Measurements from ENCODE around the gene PRKAG2. TPM values are rescaled to one million over a fixed set of nuclear protein-coding genes. Genes with fewer than 3 reads are reported as not detected.

The PRKAG2 gene
- total RNA-seq, 2 experiments from 2014 or later = 39.3 to 42.3 TPM

DNA sequence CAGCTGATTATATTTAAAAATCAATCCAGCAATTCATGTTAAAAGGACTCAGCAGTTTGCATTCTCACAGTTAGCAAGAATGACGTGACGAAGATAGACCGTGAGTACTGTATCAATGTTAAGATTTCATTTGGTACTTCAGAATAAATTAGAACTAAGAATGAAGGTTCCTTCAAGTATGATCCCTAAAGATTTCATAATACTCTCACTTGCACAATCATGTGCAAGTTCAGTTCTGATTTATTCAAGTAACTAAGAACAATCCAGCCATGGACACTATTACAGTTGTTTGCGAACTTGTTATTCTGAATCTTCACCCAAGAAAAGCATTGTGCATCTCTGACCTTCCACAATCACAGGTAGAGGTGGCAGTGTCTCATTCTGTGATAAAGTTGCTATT is 365.0 kb downstream of the PRKAG2 start:
- ATAC-seq (ENCODE audit: poor library complexity) (no peak), DNase-seq (no peak)
- Histone ChIP-seq H3K27me3 (ENCODE audit: control insufficient read depth in 1 of 2, insufficient read depth in 2 of 2, low read length in 2 of 2) (no peaks in the 10 kb centered on the region), H3K4me3 (ENCODE audit: low read length) (no peak overlapping the region), H3K4me1 (ENCODE audit: insufficient read depth, low read length) (peaks cover 38% of the 10 kb centered on the region), H3K9me3 (ENCODE audit: control insufficient read depth in 1 of 2, insufficient read depth in 1 of 2, low read length in 2 of 2) (no peaks in the 10 kb centered on the region), H3K27ac (ENCODE audit: low read depth in 1 of 2, low read length in 2 of 2) (no peak overlapping the region), H3K36me3 (ENCODE audit: insufficient read depth, low read length) (no peaks in the 10 kb centered on the region)
- Mint-ChIP-seq H3K36me3 (ENCODE audit: low read depth) (peaks cover 4% of the 10 kb centered on the region), H3K27me3 (no peaks in the 10 kb centered on the region), H3K27ac (no peak overlapping the region), H3K4me3 (peak overlapping the region; percentile 17), H3K4me1 (ENCODE audit: low read depth) (peaks cover 85% of the 10 kb centered on the region), H3K9me3 (no peaks in the 10 kb centered on the region)
- intact Hi-C loops (cut with DNase I, micrococcal nuclease) = loop anchor here (10.0 kb wide), 3 partner anchors 123 to 1243 kb away; partner anchors contain the start of gene ACTR3B (in 1 of the 2)
- TF ChIP-seq, protein P1, sequence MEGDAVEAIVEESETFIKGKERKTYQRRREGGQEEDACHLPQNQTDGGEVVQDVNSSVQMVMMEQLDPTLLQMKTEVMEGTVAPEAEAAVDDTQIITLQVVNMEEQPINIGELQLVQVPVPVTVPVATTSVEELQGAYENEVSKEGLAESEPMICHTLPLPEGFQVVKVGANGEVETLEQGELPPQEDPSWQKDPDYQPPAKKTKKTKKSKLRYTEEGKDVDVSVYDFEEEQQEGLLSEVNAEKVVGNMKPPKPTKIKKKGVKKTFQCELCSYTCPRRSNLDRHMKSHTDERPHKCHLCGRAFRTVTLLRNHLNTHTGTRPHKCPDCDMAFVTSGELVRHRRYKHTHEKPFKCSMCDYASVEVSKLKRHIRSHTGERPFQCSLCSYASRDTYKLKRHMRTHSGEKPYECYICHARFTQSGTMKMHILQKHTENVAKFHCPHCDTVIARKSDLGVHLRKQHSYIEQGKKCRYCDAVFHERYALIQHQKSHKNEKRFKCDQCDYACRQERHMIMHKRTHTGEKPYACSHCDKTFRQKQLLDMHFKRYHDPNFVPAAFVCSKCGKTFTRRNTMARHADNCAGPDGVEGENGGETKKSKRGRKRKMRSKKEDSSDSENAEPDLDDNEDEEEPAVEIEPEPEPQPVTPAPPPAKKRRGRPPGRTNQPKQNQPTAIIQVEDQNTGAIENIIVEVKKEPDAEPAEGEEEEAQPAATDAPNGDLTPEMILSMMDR (IDR thresholded peaks at IDR 0.05) = no peak
- CTCF ChIA-PET = no interaction called here
- POLR2A ChIA-PET = no interaction called here

DNA sequence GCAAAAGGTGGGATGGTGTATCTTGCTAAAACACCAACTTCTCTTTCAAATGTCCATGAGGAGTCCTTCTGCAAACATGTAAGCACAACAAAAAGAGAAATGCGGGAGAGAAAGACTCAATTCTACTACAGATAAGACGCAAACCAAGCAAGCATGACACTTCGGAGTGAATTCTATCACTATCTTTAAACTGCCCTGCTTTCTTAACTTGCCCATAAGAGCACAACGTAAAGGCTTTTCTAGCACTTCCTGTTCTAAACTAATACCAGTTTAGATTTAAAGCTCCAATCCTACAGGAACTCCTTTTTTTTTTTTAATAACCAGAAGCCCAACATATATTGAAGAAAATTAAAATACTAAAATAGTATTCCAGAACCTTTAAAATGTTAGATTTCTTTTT is 365.6 kb downstream of the PRKAG2 start:
- intact Hi-C loops (cut with DNase I, micrococcal nuclease) = loop anchor here (10.0 kb wide), 3 partner anchors 124 to 1244 kb away; partner anchors contain the start of gene ACTR3B (in 1 of the 2)
- H3K9me3 Mint-ChIP-seq = no peaks in the 10 kb centered on the region
- Histone ChIP-seq H3K4me1 (ENCODE audit: insufficient read depth, low read length) (peaks cover 38% of the 10 kb centered on the region), H3K4me3 (ENCODE audit: low read length) (no peak overlapping the region), H3K36me3 (ENCODE audit: insufficient read depth, low read length) (no peaks in the 10 kb centered on the region), H3K9me3 (ENCODE audit: control insufficient read depth in 1 of 2, insufficient read depth in 1 of 2, low read length in 2 of 2) (no peaks in the 10 kb centered on the region), H3K27ac (ENCODE audit: low read depth in 1 of 2, low read length in 2 of 2) (no peak overlapping the region), H3K27me3 (ENCODE audit: control insufficient read depth in 1 of 2, insufficient read depth in 2 of 2, low read length in 2 of 2) (no peaks in the 10 kb centered on the region)
- ATAC-seq (ENCODE audit: poor library complexity) (no peak), DNase-seq (no peak)
- ChIA-PET CTCF (no interaction called here), POLR2A (interaction anchor here (0.7 kb wide), 1 partner anchor 8 kb away, joined by 3 read pairs; the partner anchor contains the start of gene RHEB)
- H3K4me3 Mint-ChIP-seq = peak overlapping the region; percentile 16
- H3K4me1 Mint-ChIP-seq (ENCODE audit: low read depth) = peaks cover 86% of the 10 kb centered on the region
- no peaks in the 10 kb centered on the region for H3K27me3 Mint-ChIP-seq
- TF ChIP-seq, protein P1 (IDR thresholded peaks at IDR 0.05) = no peak
- peaks cover 4% of the 10 kb centered on the region for H3K36me3 Mint-ChIP-seq (ENCODE audit: low read depth)
- H3K27ac Mint-ChIP-seq = no peak overlapping the region

DNA sequence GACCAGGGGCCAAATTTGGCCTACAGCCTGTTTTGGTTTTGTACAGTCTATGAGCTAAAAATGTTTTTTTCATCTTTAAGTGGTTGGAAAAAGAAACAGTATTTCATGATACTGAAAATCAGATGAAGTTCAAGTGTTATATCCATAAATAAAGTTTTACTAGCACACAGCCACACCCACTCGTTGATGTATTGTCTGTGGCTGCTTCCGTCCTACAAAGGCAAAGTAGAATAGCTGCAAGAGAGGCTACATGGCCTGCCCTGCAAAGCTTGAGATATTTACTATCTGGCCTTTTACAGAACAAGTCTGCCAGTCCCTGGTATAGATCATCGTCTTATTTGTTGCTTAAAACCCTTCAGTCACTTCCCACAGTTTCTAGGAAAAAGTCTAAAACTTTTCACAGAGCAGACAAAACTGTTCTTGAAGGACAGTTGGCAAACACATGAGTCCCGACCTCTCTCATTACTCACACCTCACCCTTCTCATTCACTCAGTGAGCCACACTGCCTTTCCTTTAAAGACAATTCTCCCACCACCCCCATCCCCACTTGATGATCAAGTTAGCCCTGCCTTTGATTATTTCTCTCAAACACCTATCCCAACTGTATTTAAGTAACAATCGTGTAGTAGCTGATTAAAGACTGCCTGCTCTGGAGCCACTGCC is 367.1 kb downstream of the PRKAG2 start:
- H3K4me3 ChIP-seq (ENCODE audit: low read length) = no peak overlapping the region
- H3K9me3 Mint-ChIP-seq = no peaks in the 10 kb centered on the region
- no peak overlapping the region for H3K27ac ChIP-seq (ENCODE audit: low read depth in 1 of 2, low read length in 2 of 2)
- no peaks in the 10 kb centered on the region for H3K9me3 ChIP-seq (ENCODE audit: control insufficient read depth in 1 of 2, insufficient read depth in 1 of 2, low read length in 2 of 2)
- H3K4me3 Mint-ChIP-seq = no peak overlapping the region
- ATAC-seq (ENCODE audit: poor library complexity) (no peak), DNase-seq (no peak)
- intact Hi-C loops (cut with DNase I, micrococcal nuclease) = loop anchor here (10.0 kb wide), 3 partner anchors 125 to 1245 kb away; partner anchors contain the start of gene ACTR3B (in 1 of the 2)
- no peaks in the 10 kb centered on the region for H3K27me3 ChIP-seq (ENCODE audit: control insufficient read depth in 1 of 2, insufficient read depth in 2 of 2, low read length in 2 of 2)
- ChIA-PET POLR2A (interaction anchor here (1.0 kb wide), 1 partner anchor 10 kb away, joined by 3 read pairs; the partner anchor contains the start of gene RHEB), CTCF (no interaction called here)
- peaks cover 4% of the 10 kb centered on the region for H3K36me3 Mint-ChIP-seq (ENCODE audit: low read depth)
- TF ChIP-seq, protein P1 (IDR thresholded peaks at IDR 0.05) = no peak
- no peaks in the 10 kb centered on the region for H3K27me3 Mint-ChIP-seq
- H3K36me3 ChIP-seq (ENCODE audit: insufficient read depth, low read length) = no peaks in the 10 kb centered on the region
- no peak overlapping the region for H3K27ac Mint-ChIP-seq
- H3K4me1 ChIP-seq (ENCODE audit: insufficient read depth, low read length) = peaks cover 35% of the 10 kb centered on the region
- peaks cover 83% of the 10 kb centered on the region for H3K4me1 Mint-ChIP-seq (ENCODE audit: low read depth)
